Measurements from ENCODE around the gene SLC22A23.

GRCh38 chr6:3252861-3253596, 203.8 kb downstream of the SLC22A23 start:
- no peak for TF ChIP-seq CTCF (IDR thresholded peaks at IDR 0.05)
- TF ChIP-seq EZH2 (IDR thresholded peaks at IDR 0.05; ENCODE audit: borderline replicate concordance, insufficient read depth, low read depth, low read length, poor library complexity, severe bottlenecking) = no peak
